ENCODE measurements around the gene REM1. TPM values are rescaled to one million over a fixed set of nuclear protein-coding genes. Genes with fewer than 3 reads are reported as not detected.

REM1 gene
- total RNA-seq, 1 donor from 2014 or later = not detected

DNA sequence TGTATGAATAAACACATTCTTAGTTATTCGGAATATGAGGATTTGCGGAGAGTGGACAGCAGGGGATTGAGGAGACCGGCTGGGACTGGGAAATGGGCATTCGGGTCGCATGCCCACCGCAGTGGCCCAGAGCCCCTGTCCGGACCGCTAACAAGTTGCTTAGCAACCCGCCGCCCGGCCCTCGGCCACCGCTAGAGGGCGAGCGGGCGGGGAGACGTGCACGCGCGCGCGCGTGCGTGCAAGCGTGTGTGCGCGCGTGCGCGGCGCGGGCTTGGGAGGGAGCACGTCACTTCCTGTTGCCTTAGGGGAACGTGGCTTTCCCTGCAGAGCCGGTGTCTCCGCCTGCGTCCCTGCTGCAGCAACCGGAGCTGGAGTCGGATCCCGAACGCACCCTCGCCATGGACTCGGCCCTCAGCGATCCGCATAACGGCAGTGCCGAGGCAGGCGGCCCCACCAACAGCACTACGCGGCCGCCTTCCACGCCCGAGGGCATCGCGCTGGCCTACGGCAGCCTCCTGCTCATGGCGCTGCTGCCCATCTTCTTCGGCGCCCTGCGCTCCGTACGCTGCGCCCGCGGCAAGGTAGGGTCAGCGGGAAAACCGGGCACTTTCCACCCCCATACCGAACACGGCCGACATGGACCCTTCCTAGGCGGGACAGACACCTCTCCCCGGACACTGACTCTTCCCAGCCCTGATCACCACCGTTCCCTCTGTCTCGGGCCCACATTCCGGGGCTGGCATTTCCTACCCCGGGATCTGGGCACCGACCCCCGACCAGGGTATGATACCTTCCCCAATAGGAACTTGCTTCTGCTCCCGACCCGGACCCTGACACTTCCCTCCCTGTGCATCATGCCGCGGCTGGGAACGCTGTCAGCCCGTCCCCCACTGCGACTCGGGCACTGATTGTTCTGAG, 39.3 kb downstream of the REM1 start, which contains the start of gene HM13:
TSS of gene HM13 (plus strand) at position 289 of the 918 bp plus-strand sequence. CDS start at position 399, 110 bp downstream.
- no peaks in the 10 kb centered on the region for H3K36me3 Mint-ChIP-seq (ENCODE audit: unreplicated experiment)
- H3K27ac Mint-ChIP-seq (ENCODE audit: unreplicated experiment) = peak within 1 kb of the TSS; percentile 67
- peak; percentile 97 for DNase-seq (ENCODE audit: extremely low spot score, unreplicated experiment)
- peak; percentile 99 for TF ChIP-seq CTCF (IDR thresholded peaks at IDR 0.05)
- no peak within 1 kb of the TSS for H3K4me3 Mint-ChIP-seq (ENCODE audit: unreplicated experiment)
- H3K27me3 Mint-ChIP-seq (ENCODE audit: unreplicated experiment) = no peaks in the 10 kb centered on the region
- H3K9me3 Mint-ChIP-seq (ENCODE audit: unreplicated experiment) = no peaks in the 10 kb centered on the region
- H3K4me1 Mint-ChIP-seq (ENCODE audit: unreplicated experiment) = no peaks in the 10 kb centered on the region

DNA sequence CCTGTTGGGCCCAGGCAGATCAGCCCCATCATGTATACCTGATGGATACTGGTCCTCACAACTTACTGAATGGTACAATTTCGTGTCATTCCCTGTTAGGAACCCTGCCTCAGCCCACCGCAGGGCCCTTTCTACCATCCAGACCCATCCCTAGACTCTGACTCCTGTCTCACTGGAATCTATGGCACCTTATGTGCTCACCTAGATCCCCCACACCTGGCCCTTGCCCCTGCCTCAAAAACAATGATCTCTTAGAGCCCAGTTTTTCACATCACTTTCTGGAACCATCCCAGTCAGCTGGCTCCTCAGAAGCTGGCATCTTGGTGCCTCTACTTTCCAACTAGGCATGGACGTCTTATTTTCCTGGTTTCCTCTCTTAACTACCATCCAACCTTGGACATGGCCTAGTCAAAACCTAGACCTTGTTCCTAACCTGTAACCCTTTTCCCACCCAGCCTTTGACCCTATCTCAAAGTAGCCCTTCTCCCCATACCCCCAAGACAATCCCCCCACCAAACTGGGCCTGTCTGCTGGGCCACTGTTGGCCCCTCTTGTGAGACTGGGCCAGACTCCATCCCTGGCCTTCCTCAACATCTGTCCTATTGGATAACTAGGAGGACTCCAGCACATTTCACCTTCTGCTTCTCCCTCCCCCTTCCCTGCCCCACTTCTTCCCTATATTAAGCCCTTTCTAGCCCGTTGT, 40.1 kb downstream of the REM1 start:
- H3K27me3 Mint-ChIP-seq (ENCODE audit: unreplicated experiment) = no peaks in the 10 kb centered on the region
- no peak for TF ChIP-seq CTCF (IDR thresholded peaks at IDR 0.05)
- H3K36me3 Mint-ChIP-seq (ENCODE audit: unreplicated experiment) = no peaks in the 10 kb centered on the region
- H3K9me3 Mint-ChIP-seq (ENCODE audit: unreplicated experiment) = no peaks in the 10 kb centered on the region
- DNase-seq (ENCODE audit: extremely low spot score, unreplicated experiment) = no peak
- no peak overlapping the region for H3K4me3 Mint-ChIP-seq (ENCODE audit: unreplicated experiment)
- no peak overlapping the region for H3K27ac Mint-ChIP-seq (ENCODE audit: unreplicated experiment)
- H3K4me1 Mint-ChIP-seq (ENCODE audit: unreplicated experiment) = peaks cover 2% of the 10 kb centered on the region

- Mint-ChIP-seq H3K36me3 (ENCODE audit: unreplicated experiment) (peaks cover 2% of the 10 kb centered on the region), H3K4me3 (ENCODE audit: unreplicated experiment) (no peak overlapping the region), H3K27me3 (ENCODE audit: unreplicated experiment) (no peaks in the 10 kb centered on the region), H3K4me1 (ENCODE audit: unreplicated experiment) (peaks cover 5% of the 10 kb centered on the region), H3K27ac (ENCODE audit: unreplicated experiment) (no peak overlapping the region), H3K9me3 (ENCODE audit: unreplicated experiment) (no peaks in the 10 kb centered on the region)
- no peak for TF ChIP-seq CTCF (IDR thresholded peaks at IDR 0.05)
- no peak for DNase-seq (ENCODE audit: extremely low spot score, unreplicated experiment)
Observed at GRCh38 chr20:31515775-31516107, 40.7 kb downstream of the REM1 start.

DNA sequence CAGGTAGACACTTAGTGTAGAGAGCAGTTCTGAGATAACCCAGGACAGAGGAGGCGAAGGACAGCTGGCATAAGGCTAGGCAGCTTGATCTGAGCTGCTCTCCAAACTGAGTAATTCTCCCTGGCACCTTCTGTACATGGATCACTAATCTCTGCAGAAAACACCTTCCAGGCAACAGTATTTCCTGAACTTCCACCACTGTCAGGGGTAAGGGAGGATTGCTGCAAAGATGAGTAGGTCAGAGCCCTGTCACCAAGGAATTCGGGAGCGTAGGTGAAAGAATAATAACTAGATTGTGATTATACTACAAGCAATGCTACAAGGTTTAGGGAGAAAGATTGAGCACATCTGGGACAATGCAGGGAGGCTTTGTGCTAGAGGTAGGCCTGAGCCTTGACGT, 41.1 kb downstream of the REM1 start:
- no peak for DNase-seq (ENCODE audit: extremely low spot score, unreplicated experiment)
- Mint-ChIP-seq H3K9me3 (ENCODE audit: unreplicated experiment) (no peaks in the 10 kb centered on the region), H3K36me3 (ENCODE audit: unreplicated experiment) (peaks cover 2% of the 10 kb centered on the region), H3K4me1 (ENCODE audit: unreplicated experiment) (peaks cover 5% of the 10 kb centered on the region), H3K27ac (ENCODE audit: unreplicated experiment) (no peak overlapping the region), H3K27me3 (ENCODE audit: unreplicated experiment) (no peaks in the 10 kb centered on the region), H3K4me3 (ENCODE audit: unreplicated experiment) (no peak overlapping the region)
- no peak for TF ChIP-seq CTCF (IDR thresholded peaks at IDR 0.05)

DNA sequence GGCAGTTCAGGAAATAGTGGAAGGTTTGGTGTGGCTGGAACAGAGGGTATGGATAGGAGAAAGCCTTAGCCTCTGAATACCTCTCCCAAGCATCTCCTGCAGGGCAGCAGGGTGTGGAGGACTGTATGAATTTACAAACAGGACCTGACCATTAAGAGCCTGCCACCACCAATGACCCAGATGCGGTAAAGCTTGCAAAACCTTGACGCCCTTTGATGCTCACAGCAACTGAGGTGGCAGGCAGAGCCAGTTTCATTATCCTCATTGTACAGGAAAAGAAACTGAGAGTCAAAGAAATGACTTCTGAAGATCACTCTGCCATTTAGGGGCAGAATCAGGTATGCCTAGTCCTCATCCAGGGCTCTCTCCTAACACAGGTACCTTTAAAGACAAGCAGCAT, 41.6 kb downstream of the REM1 start:
- no peak for DNase-seq (ENCODE audit: extremely low spot score, unreplicated experiment)
- Mint-ChIP-seq H3K36me3 (ENCODE audit: unreplicated experiment) (peaks cover 2% of the 10 kb centered on the region), H3K27me3 (ENCODE audit: unreplicated experiment) (no peaks in the 10 kb centered on the region), H3K27ac (ENCODE audit: unreplicated experiment) (no peak overlapping the region), H3K4me3 (ENCODE audit: unreplicated experiment) (no peak overlapping the region), H3K4me1 (ENCODE audit: unreplicated experiment) (peaks cover 5% of the 10 kb centered on the region), H3K9me3 (ENCODE audit: unreplicated experiment) (no peaks in the 10 kb centered on the region)
- TF ChIP-seq CTCF (IDR thresholded peaks at IDR 0.05) = no peak

All from osteocyte (in vitro differentiated cells).